ENCODE results near the gene HDAC4.

DNA sequence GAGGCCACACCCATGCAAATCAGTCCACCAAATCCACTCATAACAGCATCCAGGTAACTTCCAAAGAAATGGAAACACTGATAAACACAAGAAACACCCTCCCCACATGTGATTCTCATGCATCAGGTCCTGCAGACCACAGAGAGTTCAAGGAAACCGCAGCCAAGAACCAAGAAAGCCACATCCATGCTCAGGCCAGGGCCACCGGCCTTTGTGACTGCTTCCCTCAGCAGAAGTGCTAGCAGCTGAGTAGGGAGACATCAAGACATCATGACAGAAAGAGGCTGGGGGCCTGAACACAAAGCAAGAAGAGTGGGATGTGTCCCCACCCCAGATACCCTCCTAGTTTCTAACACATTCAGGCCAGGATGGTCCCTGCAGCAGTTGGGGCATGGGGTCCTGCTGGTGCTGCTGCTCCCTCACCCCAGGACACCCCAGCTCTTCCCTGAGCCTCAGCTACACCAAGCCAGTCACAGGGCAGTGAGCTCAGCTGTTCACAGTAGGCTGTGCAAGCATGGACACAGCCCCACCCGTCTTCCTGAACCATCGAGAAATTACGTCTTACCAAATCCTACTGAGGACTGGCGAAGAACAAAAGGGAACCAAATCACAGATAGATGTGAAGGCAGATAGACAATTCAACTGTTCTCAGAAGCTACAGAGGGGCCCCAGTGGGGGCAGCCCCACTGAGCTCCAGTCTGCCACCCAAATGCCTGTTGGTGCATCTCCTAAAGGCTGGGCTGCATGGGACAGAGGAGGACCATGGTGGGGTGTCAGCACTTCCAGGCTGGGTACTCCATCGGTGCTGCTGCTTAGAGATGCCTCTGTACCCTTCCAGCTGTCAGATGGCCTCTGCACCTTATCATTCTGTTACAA, 60.9 kb downstream of the HDAC4 start:
- TF ChIP-seq, protein P1, sequence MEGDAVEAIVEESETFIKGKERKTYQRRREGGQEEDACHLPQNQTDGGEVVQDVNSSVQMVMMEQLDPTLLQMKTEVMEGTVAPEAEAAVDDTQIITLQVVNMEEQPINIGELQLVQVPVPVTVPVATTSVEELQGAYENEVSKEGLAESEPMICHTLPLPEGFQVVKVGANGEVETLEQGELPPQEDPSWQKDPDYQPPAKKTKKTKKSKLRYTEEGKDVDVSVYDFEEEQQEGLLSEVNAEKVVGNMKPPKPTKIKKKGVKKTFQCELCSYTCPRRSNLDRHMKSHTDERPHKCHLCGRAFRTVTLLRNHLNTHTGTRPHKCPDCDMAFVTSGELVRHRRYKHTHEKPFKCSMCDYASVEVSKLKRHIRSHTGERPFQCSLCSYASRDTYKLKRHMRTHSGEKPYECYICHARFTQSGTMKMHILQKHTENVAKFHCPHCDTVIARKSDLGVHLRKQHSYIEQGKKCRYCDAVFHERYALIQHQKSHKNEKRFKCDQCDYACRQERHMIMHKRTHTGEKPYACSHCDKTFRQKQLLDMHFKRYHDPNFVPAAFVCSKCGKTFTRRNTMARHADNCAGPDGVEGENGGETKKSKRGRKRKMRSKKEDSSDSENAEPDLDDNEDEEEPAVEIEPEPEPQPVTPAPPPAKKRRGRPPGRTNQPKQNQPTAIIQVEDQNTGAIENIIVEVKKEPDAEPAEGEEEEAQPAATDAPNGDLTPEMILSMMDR (IDR thresholded peaks at IDR 0.05; ENCODE audit: poor library complexity) = no peak
- TF ChIP-seq EZH2phosphoT487 (IDR thresholded peaks at IDR 0.05; ENCODE audit: low read depth, severe bottlenecking, unreplicated experiment) = no peak
